ENCODE measurements around the gene ASB16. TPM values are rescaled to one million over a fixed set of nuclear protein-coding genes. Genes with fewer than 3 reads are reported as not detected.

ASB16 gene
- total and polyA plus RNA-seq, 10 of the 15 experiments (the other 5 are each of a cell fraction or from before 2014, with no cell fraction given): 0.07 to 1.1 (median 0.44) TPM; not detected in 5

GRCh38 chr17:44159519-44160210 lies 10.8 kb upstream of the ASB16 start (continued):
- TF ChIP-seq IKZF1 (conservative IDR thresholded peaks at IDR 0.05): no peak
- no peak for TF ChIP-seq SUPT20H (IDR thresholded peaks at IDR 0.05; ENCODE audit: borderline replicate concordance, control insufficient read depth, low read depth, low read length)
- no peak for TF ChIP-seq SMC3 (IDR thresholded peaks at IDR 0.05; ENCODE audit: borderline replicate concordance, low read length)

GRCh38 chr17:44164476-44164875 lies 6.0 kb upstream of the ASB16 start:
- in situ Hi-C loops (cut with MboI) (no loop called here), intact Hi-C loops (cut with micrococcal nuclease; ENCODE audit: unreplicated experiment) (no loop called here)
- Histone ChIP-seq H3K36me3 (ENCODE audit: control insufficient read depth in 2 of 2, insufficient read depth in 2 of 2, low read length in 1 of 2) (peaks cover 0 to 8% of the 10 kb centered on the region in 2 experiments; a peak in 3 of 4 replicates), H3K4me3 (no peak overlapping the region), H3K27me3 (replicated peaks in 1 of 2; ENCODE audit: control insufficient read depth in 2 of 2, insufficient read depth in 2 of 2, low read length in 1 of 2) (no peaks in the 10 kb centered on the region), H3K4me2 (ENCODE audit: control insufficient read depth, insufficient read depth) (no peak overlapping the region), H4K20me1 (ENCODE audit: control insufficient read depth, insufficient read depth) (no peaks in the 10 kb centered on the region), H2AFZ (ENCODE audit: control insufficient read depth, low read depth, low read length) (no peak overlapping the region), H3K4me1 (ENCODE audit: control insufficient read depth, insufficient read depth, low read length) (peaks cover 4% of the 10 kb centered on the region), H3K27ac (ENCODE audit: control insufficient read depth, insufficient read depth) (no peak overlapping the region), H3K9me3 (replicated peaks; ENCODE audit: control insufficient read depth, insufficient read depth, low read length) (no peaks in the 10 kb centered on the region), H3K9ac (ENCODE audit: control insufficient read depth, insufficient read depth, low read length) (no peak overlapping the region), H3K79me2 (ENCODE audit: control insufficient read depth, insufficient read depth, low read length) (no peaks in the 10 kb centered on the region)
- RAD21 ChIA-PET (ENCODE audit: unreplicated experiment): interaction anchor here (0.7 kb wide), 1 partner anchor 195 kb away, joined by 3 read pairs; no protein-coding TSS in a partner anchor
- SMC1A ChIA-PET (ENCODE audit: uncharacterized antibody, unreplicated experiment): no interaction called here
- no peak for FAIRE-seq
- DNase-seq (ENCODE audit: low read depth, low spot score): no peak
- POLR2A ChIA-PET: no interaction called here
- TF ChIP-seq CHD2 (IDR thresholded peaks at IDR 0.05; ENCODE audit: borderline replicate concordance, low read depth, low read length) (no peak), RAD21 (IDR thresholded peaks at IDR 0.05; ENCODE audit: insufficient read depth, low read depth, low read length) (no peak), POLR2AphosphoS5 (IDR thresholded peaks at IDR 0.05; ENCODE audit: low read length) (no peak), TAF1 (IDR thresholded peaks at IDR 0.05; ENCODE audit: borderline replicate concordance, low read depth, low read length) (no peak), SMARCA5 (IDR thresholded peaks at IDR 0.05) (no peak), IRF4 (IDR thresholded peaks at IDR 0.05; ENCODE audit: low read depth, low read length) (no peak), JUND (IDR thresholded peaks at IDR 0.05; ENCODE audit: low read depth, low read length) (no peak)
- BruUV-seq (replicated peaks): no TSS peak
- WGBS (ENCODE audit: insufficient coverage, insufficient replicate concordance, low lambda C conversion rate, missing lambda C conversion rate): 94% methylated on average over 1 of the region's 1 CpG
- ATAC-seq: no peak
- CTCF ChIA-PET: interaction anchor here (2.5 kb wide), 1 partner anchor 13 kb away, joined by 7 read pairs; no protein-coding TSS in a partner anchor
